Right renal cortex interstitium (tissue), 3 donors: ENCODE results near the gene CPB1. TPM values are rescaled to one million over a fixed set of nuclear protein-coding genes. Genes with fewer than 3 reads are reported as not detected.
"Not testable (repeated sequence)": the region's sequence is repeated elsewhere in the genome, so short reads cannot be mapped to it uniquely, and the experiment has no call there.

Experiments used
- DNase-seq, 3 donors: peaks; one replicate each; pipeline ENCODE4 v3.0.0-alpha.2; 2013; ENCODE audit warnings: low read depth in 3 of 3, low spot score in 2 of 3
- polyA plus RNA-seq, 3 donors: library from polyadenylated mRNA; unstranded; fragments of 120-200 nt; gene quantifications; one replicate each; pipeline ENCODE4 v1.2.1, GENCODE V29; 2013; ENCODE audit not compliant: insufficient read length in 3 of 3

Gene CPB1
- polyA plus RNA-seq: under 1 TPM; 0.58 to 0.96 (median 0.85) TPM

GRCh38 chr3:148827585-148827984 is at the start of gene CPB1:
CPB1 (plus strand) TSS chr3:148827811; CDS start chr3:148827824, 13 bp downstream.
- no peak for DNase-seq

GRCh38 chr3:148778926-148779325 is 48.7 kb upstream of the CPB1 start:
- no peak for DNase-seq

- DNase-seq: not testable (repeated sequence)
Observed at GRCh38 chr3:148785026-148785425, 42.6 kb upstream of the CPB1 start.

- DNase-seq: not testable (repeated sequence)
Observed at GRCh38 chr3:148786159-148786558, 41.5 kb upstream of the CPB1 start.

- no peak for DNase-seq
Observed at GRCh38 chr3:148789146-148789545, 38.5 kb upstream of the CPB1 start.

GRCh38 chr3:148789906-148790305 is 37.7 kb upstream of the CPB1 start:
- no peak for DNase-seq

GRCh38 chr3:148790370-148790769 is 37.2 kb upstream of the CPB1 start:
- no peak for DNase-seq

- no peak for DNase-seq
Observed at GRCh38 chr3:148790851-148791735, 36.5 kb upstream of the CPB1 start.

- DNase-seq: no peak
Observed at GRCh38 chr3:148791920-148792319, 35.7 kb upstream of the CPB1 start.

- DNase-seq: no peak
Observed at GRCh38 chr3:148792516-148792915, 35.1 kb upstream of the CPB1 start.

- DNase-seq: no peak
Observed at GRCh38 chr3:148796799-148797198, 30.8 kb upstream of the CPB1 start.

- DNase-seq: no peak
Observed at GRCh38 chr3:148797795-148798194, 29.8 kb upstream of the CPB1 start.

GRCh38 chr3:148800414-148800813 is 27.2 kb upstream of the CPB1 start:
- DNase-seq: no peak

GRCh38 chr3:148809835-148810234 is 17.8 kb upstream of the CPB1 start:
- no peak for DNase-seq

- DNase-seq: no peak
Observed at GRCh38 chr3:148815316-148816110, 12.1 kb upstream of the CPB1 start.

GRCh38 chr3:148816427-148816826 is 11.2 kb upstream of the CPB1 start:
- DNase-seq: no peak

GRCh38 chr3:148816981-148817525 is 10.6 kb upstream of the CPB1 start:
- DNase-seq: no peak

GRCh38 chr3:148820361-148821245 is 7.0 kb upstream of the CPB1 start:
- DNase-seq: no peak

- DNase-seq: no peak
Observed at GRCh38 chr3:148823026-148823425, 4.6 kb upstream of the CPB1 start.

GRCh38 chr3:148825476-148825875 is 2.1 kb upstream of the CPB1 start:
- no peak for DNase-seq
